Measurements from ENCODE around the gene IGFALS. TPM values are rescaled to one million over a fixed set of nuclear protein-coding genes. Genes with fewer than 3 reads are reported as not detected.

Gene IGFALS
- total and polyA plus RNA-seq, 2 experiments from 2014 or later = 0.16 TPM; not detected in 1

GRCh38 chr16:1746693-1747195, 46.8 kb downstream of the IGFALS start:
- H3K9me2 ChIP-seq (ENCODE audit: insufficient read depth) = no peaks in the 10 kb centered on the region
- H3K79me2 ChIP-seq (replicated peaks; ENCODE audit: insufficient read depth) = no peaks in the 10 kb centered on the region
- H3K27ac Mint-ChIP-seq = no peak overlapping the region
- no peaks in the 10 kb centered on the region; the same call in 2 of the 3 replicates for H3K9me3 Mint-ChIP-seq
- H2AFZ ChIP-seq = no peak overlapping the region
- DNase-seq (ENCODE audit: low spot score) (no peak), ATAC-seq (no peak)
- peaks cover 10% of the 10 kb centered on the region for H3K27me3 Mint-ChIP-seq (ENCODE audit: insufficient read depth, low read depth, poor library complexity)
- H3K4me1 Mint-ChIP-seq = no peaks in the 10 kb centered on the region
- H3K36me3 ChIP-seq (ENCODE audit: insufficient read depth) = no peaks in the 10 kb centered on the region; the same call in 1 of the 2 replicates
- no peaks in the 10 kb centered on the region for H3K27me3 ChIP-seq (ENCODE audit: insufficient read depth)
- H3K36me3 Mint-ChIP-seq (ENCODE audit: low read depth) = peaks cover 17% of the 10 kb centered on the region
- no peak for TF ChIP-seq CREB1 (CRISPR knock-in tag; IDR thresholded peaks at IDR 0.05; ENCODE audit: low read depth)
- no peak for TF ChIP-seq POLR2AphosphoS5 (IDR thresholded peaks at IDR 0.05; ENCODE audit: low read depth)
- H3K4me2 ChIP-seq = no peak overlapping the region
- H3K4me3 ChIP-seq = no peak overlapping the region
- no peak overlapping the region for H3K4me3 Mint-ChIP-seq
- no peaks in the 10 kb centered on the region for H4K20me1 ChIP-seq (replicated peaks; ENCODE audit: insufficient read depth)
- no peaks in the 10 kb centered on the region for H3F3A ChIP-seq (replicated peaks; ENCODE audit: low read depth)
- H3K27ac ChIP-seq (ENCODE audit: low read depth) = no peak overlapping the region
- H3K4me1 ChIP-seq (ENCODE audit: insufficient read depth) = no peaks in the 10 kb centered on the region

- Mint-ChIP-seq H3K4me1 (no peaks in the 10 kb centered on the region), H3K27ac (no peak overlapping the region), H3K9me3 (peaks cover 3% of the 10 kb centered on the region; the same call in 2 of the 3 replicates), H3K4me3 (no peak overlapping the region), H3K27me3 (ENCODE audit: insufficient read depth, low read depth, poor library complexity) (peaks cover 10% of the 10 kb centered on the region), H3K36me3 (ENCODE audit: low read depth) (peaks cover 16% of the 10 kb centered on the region)
- Histone ChIP-seq H3K4me3 (no peak overlapping the region), H3K36me3 (ENCODE audit: insufficient read depth) (no peaks in the 10 kb centered on the region; the same call in 1 of the 2 replicates), H3F3A (replicated peaks; ENCODE audit: low read depth) (no peaks in the 10 kb centered on the region), H3K9me2 (ENCODE audit: insufficient read depth) (no peaks in the 10 kb centered on the region), H3K27ac (ENCODE audit: low read depth) (no peak overlapping the region), H3K4me2 (no peak overlapping the region), H2AFZ (no peak overlapping the region), H3K27me3 (ENCODE audit: insufficient read depth) (no peaks in the 10 kb centered on the region), H3K79me2 (replicated peaks; ENCODE audit: insufficient read depth) (no peaks in the 10 kb centered on the region), H3K4me1 (ENCODE audit: insufficient read depth) (no peaks in the 10 kb centered on the region), H4K20me1 (replicated peaks; ENCODE audit: insufficient read depth) (no peaks in the 10 kb centered on the region)
- no peak for TF ChIP-seq EZH2phosphoT487 (IDR thresholded peaks at IDR 0.05; ENCODE audit: unreplicated experiment)
- ATAC-seq (no peak), DNase-seq (ENCODE audit: low spot score) (peak; percentile 31)
Observed at GRCh38 chr16:1745900-1746692, 47.4 kb downstream of the IGFALS start.

DNA sequence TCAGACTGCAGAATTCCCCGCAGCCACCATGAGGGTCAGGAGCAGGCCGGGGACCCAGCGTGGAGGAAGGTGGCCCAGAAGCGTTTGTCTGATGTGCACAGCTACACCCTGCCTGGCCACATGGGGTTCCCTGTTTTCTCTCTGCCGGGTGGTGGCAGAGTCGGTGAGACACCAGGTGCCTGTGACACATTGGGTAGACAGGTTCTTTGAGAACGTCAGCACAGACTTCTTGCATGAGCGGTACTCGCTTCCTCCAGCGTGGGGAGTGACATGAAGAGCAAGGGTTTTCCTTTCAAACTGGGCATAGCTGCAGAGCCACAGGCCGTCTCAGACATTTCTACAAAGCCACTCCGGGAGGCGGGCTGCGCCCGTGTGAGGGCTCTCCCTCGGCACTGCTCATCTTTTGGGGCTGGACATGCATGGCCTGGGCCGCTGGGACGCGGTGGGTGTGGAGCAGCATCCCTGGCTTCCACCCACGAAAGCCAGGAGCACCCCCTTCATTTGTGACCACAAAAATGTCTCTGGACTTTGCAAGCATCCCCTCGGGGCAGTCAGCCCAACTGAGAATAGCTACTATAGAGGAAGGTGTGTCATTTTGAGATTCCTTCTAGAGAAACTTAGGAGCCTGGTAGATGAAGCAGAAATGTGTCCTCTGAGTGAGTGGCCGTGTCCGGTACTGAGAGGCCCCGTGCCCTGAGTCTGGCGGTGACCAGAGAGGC, 48.2 kb downstream of the IGFALS start:
- Histone ChIP-seq H2AFZ (no peak overlapping the region), H4K20me1 (replicated peaks; ENCODE audit: insufficient read depth) (no peaks in the 10 kb centered on the region), H3K4me2 (no peak overlapping the region), H3K4me3 (no peak overlapping the region), H3K9me2 (ENCODE audit: insufficient read depth) (no peaks in the 10 kb centered on the region), H3K4me1 (ENCODE audit: insufficient read depth) (no peaks in the 10 kb centered on the region), H3K36me3 (ENCODE audit: insufficient read depth) (no peaks in the 10 kb centered on the region; the same call in 1 of the 2 replicates), H3K27me3 (ENCODE audit: insufficient read depth) (no peaks in the 10 kb centered on the region), H3K27ac (ENCODE audit: low read depth) (no peak overlapping the region), H3F3A (replicated peaks; ENCODE audit: low read depth) (no peaks in the 10 kb centered on the region), H3K79me2 (replicated peaks; ENCODE audit: insufficient read depth) (no peaks in the 10 kb centered on the region)
- ATAC-seq (no peak; the same call in 2 of the 3 replicates), DNase-seq (ENCODE audit: low spot score) (no peak)
- Mint-ChIP-seq H3K36me3 (ENCODE audit: low read depth) (peaks cover 16% of the 10 kb centered on the region), H3K27ac (no peak overlapping the region), H3K9me3 (peaks cover 3% of the 10 kb centered on the region; the same call in 2 of the 3 replicates), H3K27me3 (ENCODE audit: insufficient read depth, low read depth, poor library complexity) (peaks cover 10% of the 10 kb centered on the region), H3K4me1 (no peaks in the 10 kb centered on the region), H3K4me3 (no peak overlapping the region)
- TF ChIP-seq, protein P1, sequence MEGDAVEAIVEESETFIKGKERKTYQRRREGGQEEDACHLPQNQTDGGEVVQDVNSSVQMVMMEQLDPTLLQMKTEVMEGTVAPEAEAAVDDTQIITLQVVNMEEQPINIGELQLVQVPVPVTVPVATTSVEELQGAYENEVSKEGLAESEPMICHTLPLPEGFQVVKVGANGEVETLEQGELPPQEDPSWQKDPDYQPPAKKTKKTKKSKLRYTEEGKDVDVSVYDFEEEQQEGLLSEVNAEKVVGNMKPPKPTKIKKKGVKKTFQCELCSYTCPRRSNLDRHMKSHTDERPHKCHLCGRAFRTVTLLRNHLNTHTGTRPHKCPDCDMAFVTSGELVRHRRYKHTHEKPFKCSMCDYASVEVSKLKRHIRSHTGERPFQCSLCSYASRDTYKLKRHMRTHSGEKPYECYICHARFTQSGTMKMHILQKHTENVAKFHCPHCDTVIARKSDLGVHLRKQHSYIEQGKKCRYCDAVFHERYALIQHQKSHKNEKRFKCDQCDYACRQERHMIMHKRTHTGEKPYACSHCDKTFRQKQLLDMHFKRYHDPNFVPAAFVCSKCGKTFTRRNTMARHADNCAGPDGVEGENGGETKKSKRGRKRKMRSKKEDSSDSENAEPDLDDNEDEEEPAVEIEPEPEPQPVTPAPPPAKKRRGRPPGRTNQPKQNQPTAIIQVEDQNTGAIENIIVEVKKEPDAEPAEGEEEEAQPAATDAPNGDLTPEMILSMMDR (conservative IDR thresholded peaks at IDR 0.05; ENCODE audit: low read depth in 2 of 2) = no peak
- TF ChIP-seq ZNF114 (CRISPR knock-in tag; IDR thresholded peaks at IDR 0.05) = no peak
- no peak for TF ChIP-seq ETS1 (IDR thresholded peaks at IDR 0.05)
- no peak for TF ChIP-seq EZH2 (IDR thresholded peaks at IDR 0.05; ENCODE audit: low read depth, unreplicated experiment)
- no peak for TF ChIP-seq ZNF331 (CRISPR knock-in tag; IDR thresholded peaks at IDR 0.05; ENCODE audit: low read depth)
- no peak for TF ChIP-seq JUNB (IDR thresholded peaks at IDR 0.05; ENCODE audit: unreplicated experiment)
- no peak for TF ChIP-seq POLR2AphosphoS5 (IDR thresholded peaks at IDR 0.05; ENCODE audit: low read depth)
- TF ChIP-seq, protein P2, sequence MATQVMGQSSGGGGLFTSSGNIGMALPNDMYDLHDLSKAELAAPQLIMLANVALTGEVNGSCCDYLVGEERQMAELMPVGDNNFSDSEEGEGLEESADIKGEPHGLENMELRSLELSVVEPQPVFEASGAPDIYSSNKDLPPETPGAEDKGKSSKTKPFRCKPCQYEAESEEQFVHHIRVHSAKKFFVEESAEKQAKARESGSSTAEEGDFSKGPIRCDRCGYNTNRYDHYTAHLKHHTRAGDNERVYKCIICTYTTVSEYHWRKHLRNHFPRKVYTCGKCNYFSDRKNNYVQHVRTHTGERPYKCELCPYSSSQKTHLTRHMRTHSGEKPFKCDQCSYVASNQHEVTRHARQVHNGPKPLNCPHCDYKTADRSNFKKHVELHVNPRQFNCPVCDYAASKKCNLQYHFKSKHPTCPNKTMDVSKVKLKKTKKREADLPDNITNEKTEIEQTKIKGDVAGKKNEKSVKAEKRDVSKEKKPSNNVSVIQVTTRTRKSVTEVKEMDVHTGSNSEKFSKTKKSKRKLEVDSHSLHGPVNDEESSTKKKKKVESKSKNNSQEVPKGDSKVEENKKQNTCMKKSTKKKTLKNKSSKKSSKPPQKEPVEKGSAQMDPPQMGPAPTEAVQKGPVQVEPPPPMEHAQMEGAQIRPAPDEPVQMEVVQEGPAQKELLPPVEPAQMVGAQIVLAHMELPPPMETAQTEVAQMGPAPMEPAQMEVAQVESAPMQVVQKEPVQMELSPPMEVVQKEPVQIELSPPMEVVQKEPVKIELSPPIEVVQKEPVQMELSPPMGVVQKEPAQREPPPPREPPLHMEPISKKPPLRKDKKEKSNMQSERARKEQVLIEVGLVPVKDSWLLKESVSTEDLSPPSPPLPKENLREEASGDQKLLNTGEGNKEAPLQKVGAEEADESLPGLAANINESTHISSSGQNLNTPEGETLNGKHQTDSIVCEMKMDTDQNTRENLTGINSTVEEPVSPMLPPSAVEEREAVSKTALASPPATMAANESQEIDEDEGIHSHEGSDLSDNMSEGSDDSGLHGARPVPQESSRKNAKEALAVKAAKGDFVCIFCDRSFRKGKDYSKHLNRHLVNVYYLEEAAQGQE (IDR thresholded peaks at IDR 0.05; ENCODE audit: unreplicated experiment) = no peak
- no peak for TF ChIP-seq CREB1 (CRISPR knock-in tag; IDR thresholded peaks at IDR 0.05; ENCODE audit: low read depth)
- TF ChIP-seq EZH2phosphoT487 (IDR thresholded peaks at IDR 0.05; ENCODE audit: unreplicated experiment) = no peak

Measured in GM23338 (cell line).